IPS-15b (cell line): ENCODE data around the gene PHKA2.

ENCODE experiments used
- H3K27me3 ChIP-seq: one replicate; pipeline ENCODE4 v1.6.1; 2013; ENCODE audit warnings: low read length; ENCODE audit not compliant: control insufficient read depth, insufficient read depth
- H3K36me3 ChIP-seq: one replicate; pipeline ENCODE4 v1.6.1; 2013; ENCODE audit warnings: low read length; ENCODE audit not compliant: control insufficient read depth, insufficient read depth
- H3K4me1 ChIP-seq: one replicate; pipeline ENCODE4 v1.6.1; 2013; ENCODE audit warnings: mild to moderate bottlenecking, low read length; ENCODE audit not compliant: control insufficient read depth, insufficient read depth
- H3K4me3 ChIP-seq: one replicate; pipeline ENCODE4 v1.5.1; 2013; ENCODE audit warnings: low read depth, low read length
- H3K9ac ChIP-seq: one replicate; pipeline ENCODE4 v1.6.1; 2013; ENCODE audit warnings: low read depth, mild to moderate bottlenecking, low read length
- H3K9me3 ChIP-seq: one replicate; pipeline ENCODE4 v1.6.1; 2013; ENCODE audit warnings: mild to moderate bottlenecking, low read length; ENCODE audit not compliant: control insufficient read depth, insufficient read depth

The PHKA2 gene

GRCh38 chrX:18924507-18925088 is 59.3 kb downstream of the PHKA2 start:
- Histone ChIP-seq H3K4me3 (no peak overlapping the region), H3K4me1 (no peaks in the 10 kb centered on the region), H3K9ac (no peak overlapping the region), H3K36me3 (peaks cover 4% of the 10 kb centered on the region), H3K27me3 (no peaks in the 10 kb centered on the region), H3K9me3 (no peaks in the 10 kb centered on the region)

GRCh38 chrX:18920566-18920965 is 63.3 kb downstream of the PHKA2 start:
- Histone ChIP-seq H3K4me3 (no peak overlapping the region), H3K27me3 (no peaks in the 10 kb centered on the region), H3K9ac (no peak overlapping the region), H3K36me3 (peaks cover 7% of the 10 kb centered on the region), H3K4me1 (no peaks in the 10 kb centered on the region), H3K9me3 (no peaks in the 10 kb centered on the region)

- H3K9me3 ChIP-seq: no peaks in the 10 kb centered on the region
- H3K27me3 ChIP-seq: no peaks in the 10 kb centered on the region
- H3K9ac ChIP-seq: no peak overlapping the region
- no peaks in the 10 kb centered on the region for H3K4me1 ChIP-seq
- H3K36me3 ChIP-seq: peaks cover 7% of the 10 kb centered on the region
- no peak overlapping the region for H3K4me3 ChIP-seq
These were observed 63.8 kb downstream of the PHKA2 start for GRCh38 chrX:18920079-18920478.

- Histone ChIP-seq H3K4me1 (no peaks in the 10 kb centered on the region), H3K9ac (no peak overlapping the region), H3K36me3 (peaks cover 11% of the 10 kb centered on the region), H3K27me3 (no peaks in the 10 kb centered on the region), H3K4me3 (no peak overlapping the region), H3K9me3 (no peaks in the 10 kb centered on the region)
These were observed 66.1 kb downstream of the PHKA2 start for GRCh38 chrX:18917831-18918230.

- Histone ChIP-seq H3K4me3 (no peak overlapping the region), H3K9me3 (no peaks in the 10 kb centered on the region), H3K9ac (no peak overlapping the region), H3K27me3 (no peaks in the 10 kb centered on the region), H3K36me3 (peaks cover 6% of the 10 kb centered on the region), H3K4me1 (no peaks in the 10 kb centered on the region)
These were observed 77.6 kb downstream of the PHKA2 start for GRCh38 chrX:18906286-18906685.

- H3K9ac ChIP-seq: no peak overlapping the region
- H3K36me3 ChIP-seq: peaks cover 11% of the 10 kb centered on the region
- H3K27me3 ChIP-seq: no peaks in the 10 kb centered on the region
- H3K9me3 ChIP-seq: no peaks in the 10 kb centered on the region
- H3K4me1 ChIP-seq: no peaks in the 10 kb centered on the region
- no peak overlapping the region for H3K4me3 ChIP-seq
These were observed 83.4 kb downstream of the PHKA2 start for GRCh38 chrX:18900401-18900976.

GRCh38 chrX:18899796-18900380 is 84.0 kb downstream of the PHKA2 start:
- Histone ChIP-seq H3K4me3 (no peak overlapping the region), H3K4me1 (no peaks in the 10 kb centered on the region), H3K9ac (no peak overlapping the region), H3K9me3 (no peaks in the 10 kb centered on the region), H3K36me3 (peaks cover 11% of the 10 kb centered on the region), H3K27me3 (no peaks in the 10 kb centered on the region)

GRCh38 chrX:18898492-18898891 is 85.4 kb downstream of the PHKA2 start:
- Histone ChIP-seq H3K4me1 (no peaks in the 10 kb centered on the region), H3K27me3 (no peaks in the 10 kb centered on the region), H3K9ac (no peak overlapping the region), H3K9me3 (no peaks in the 10 kb centered on the region), H3K36me3 (peaks cover 10% of the 10 kb centered on the region), H3K4me3 (no peak overlapping the region)

- Histone ChIP-seq H3K9me3 (no peaks in the 10 kb centered on the region), H3K36me3 (peaks cover 7% of the 10 kb centered on the region), H3K9ac (no peak overlapping the region), H3K4me1 (no peaks in the 10 kb centered on the region), H3K27me3 (no peaks in the 10 kb centered on the region), H3K4me3 (no peak overlapping the region)
These were observed 85.8 kb downstream of the PHKA2 start for GRCh38 chrX:18898091-18898490.

- no peaks in the 10 kb centered on the region for H3K9me3 ChIP-seq
- no peak overlapping the region for H3K4me3 ChIP-seq
- peaks cover 7% of the 10 kb centered on the region for H3K36me3 ChIP-seq
- no peaks in the 10 kb centered on the region for H3K27me3 ChIP-seq
- no peaks in the 10 kb centered on the region for H3K4me1 ChIP-seq
- H3K9ac ChIP-seq: no peak overlapping the region
These were observed 86.3 kb downstream of the PHKA2 start for GRCh38 chrX:18897611-18898010.

GRCh38 chrX:18896680-18897544 is 87.0 kb downstream of the PHKA2 start:
- H3K27me3 ChIP-seq: no peaks in the 10 kb centered on the region

More at GRCh38 chrX:18896680-18897544, 87.0 kb downstream of the PHKA2 start:
- Histone ChIP-seq H3K4me1 (no peaks in the 10 kb centered on the region), H3K36me3 (peaks cover 7% of the 10 kb centered on the region), H3K4me3 (no peak overlapping the region), H3K9ac (no peak overlapping the region), H3K9me3 (no peaks in the 10 kb centered on the region)
